Ureter (tissue), 1 donor: ENCODE results near the gene GRK5. TPM values are rescaled to one million over a fixed set of nuclear protein-coding genes. Genes with fewer than 3 reads are reported as not detected.
A peak's percentile ranks its signal among the peaks of the same experiment; 100 is the strongest.

Source experiments
- DNase-seq: peaks from one replicate; pipeline ENCODE4 v3.0.0-alpha.2; 2020; ENCODE audit warnings: low spot score
- total RNA-seq: library from RNA; stranded (reverse); gene quantifications from one replicate; pipeline ENCODE4 v1.2.4, GENCODE V29; 2023
- donor health status: DM: yes; HTN: yes; CAD: no.

Gene GRK5
- total RNA-seq, 1 donor from 2014 or later, result 16.7 TPM

- no peak for DNase-seq
These were observed 198.1 kb downstream of the GRK5 start for GRCh38 chr10:119405520-119405807.

- DNase-seq, result no peak
These were observed 198.8 kb downstream of the GRK5 start for GRCh38 chr10:119406137-119406536.

DNA sequence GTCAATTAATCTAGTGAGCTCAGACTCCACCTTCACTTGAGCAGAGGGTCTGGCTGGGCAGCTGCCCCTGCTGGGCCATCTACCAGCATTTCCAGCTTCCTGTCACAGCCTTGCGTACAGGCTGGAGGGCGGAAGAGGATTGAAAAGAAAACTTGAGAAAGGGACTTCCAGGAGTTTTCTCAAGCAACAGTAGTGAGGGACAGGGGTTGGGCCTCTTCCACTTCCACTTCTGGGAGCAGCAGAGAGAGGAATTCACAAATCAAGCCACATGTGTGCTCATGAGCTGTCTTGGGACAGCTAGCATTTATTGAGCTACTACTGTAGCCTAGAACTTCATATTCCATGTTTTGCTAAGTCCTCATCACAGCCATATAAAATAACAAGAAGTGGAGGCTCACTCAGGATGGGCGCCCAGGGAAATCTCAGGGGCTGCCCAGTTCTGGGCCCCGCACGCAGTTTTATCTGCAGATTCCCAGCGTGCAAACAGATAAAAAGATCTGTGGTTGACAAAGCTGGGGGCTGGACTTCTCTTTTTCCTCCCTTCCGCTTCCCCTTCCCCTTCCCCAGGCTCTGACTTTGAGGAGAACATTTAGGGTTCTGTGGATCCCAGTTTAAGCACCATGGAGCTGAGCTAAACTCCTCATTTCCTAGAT is 199.4 kb downstream of the GRK5 start:
- DNase-seq, result no peak

GRCh38 chr10:119407254-119407777 is 199.9 kb downstream of the GRK5 start:
- DNase-seq, result no peak

GRCh38 chr10:119408072-119408471 is 200.7 kb downstream of the GRK5 start:
- no peak for DNase-seq

DNA sequence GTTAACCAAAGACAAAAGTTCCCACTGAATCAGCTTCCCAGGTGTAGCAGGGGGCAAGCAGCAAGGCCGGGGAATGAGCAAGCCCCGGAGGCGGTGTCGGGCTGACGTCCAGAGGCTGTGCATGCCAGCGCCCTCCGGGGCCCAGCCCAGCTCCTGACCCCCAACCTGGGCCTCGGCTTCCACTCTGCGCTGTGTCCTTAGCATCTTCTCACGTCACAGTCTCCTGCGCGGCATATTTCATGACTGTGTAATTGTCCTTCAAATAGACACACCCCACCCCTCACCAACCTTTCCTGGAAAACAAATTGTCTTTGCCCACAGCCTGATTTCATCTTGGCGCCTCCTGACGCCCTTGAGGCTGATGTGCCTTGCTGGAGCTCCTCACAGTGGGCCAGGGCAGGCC is 201.6 kb downstream of the GRK5 start:
- no peak for DNase-seq

DNA sequence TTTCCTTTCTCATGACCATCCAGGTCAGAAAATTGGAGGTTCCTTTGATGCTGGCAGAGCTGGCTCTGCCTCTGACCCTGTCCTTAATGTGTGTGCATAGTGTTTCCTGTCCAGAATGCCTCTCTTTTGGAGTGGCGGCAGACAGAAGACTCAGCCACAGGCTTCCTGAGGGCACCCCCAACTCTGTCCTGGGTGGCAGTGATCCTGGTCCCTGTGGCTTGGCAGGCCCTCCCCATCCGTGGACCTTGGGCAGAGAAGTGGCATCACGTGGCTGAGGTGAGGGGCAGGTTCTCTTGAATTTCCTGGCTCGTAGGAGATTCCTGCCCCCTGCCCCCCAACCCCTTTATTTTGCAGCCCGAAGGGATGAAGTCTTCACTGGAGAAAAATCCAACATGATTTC is 202.0 kb downstream of the GRK5 start:
- DNase-seq, result no peak

GRCh38 chr10:119409906-119410305 is 202.5 kb downstream of the GRK5 start:
- DNase-seq, result no peak

DNA sequence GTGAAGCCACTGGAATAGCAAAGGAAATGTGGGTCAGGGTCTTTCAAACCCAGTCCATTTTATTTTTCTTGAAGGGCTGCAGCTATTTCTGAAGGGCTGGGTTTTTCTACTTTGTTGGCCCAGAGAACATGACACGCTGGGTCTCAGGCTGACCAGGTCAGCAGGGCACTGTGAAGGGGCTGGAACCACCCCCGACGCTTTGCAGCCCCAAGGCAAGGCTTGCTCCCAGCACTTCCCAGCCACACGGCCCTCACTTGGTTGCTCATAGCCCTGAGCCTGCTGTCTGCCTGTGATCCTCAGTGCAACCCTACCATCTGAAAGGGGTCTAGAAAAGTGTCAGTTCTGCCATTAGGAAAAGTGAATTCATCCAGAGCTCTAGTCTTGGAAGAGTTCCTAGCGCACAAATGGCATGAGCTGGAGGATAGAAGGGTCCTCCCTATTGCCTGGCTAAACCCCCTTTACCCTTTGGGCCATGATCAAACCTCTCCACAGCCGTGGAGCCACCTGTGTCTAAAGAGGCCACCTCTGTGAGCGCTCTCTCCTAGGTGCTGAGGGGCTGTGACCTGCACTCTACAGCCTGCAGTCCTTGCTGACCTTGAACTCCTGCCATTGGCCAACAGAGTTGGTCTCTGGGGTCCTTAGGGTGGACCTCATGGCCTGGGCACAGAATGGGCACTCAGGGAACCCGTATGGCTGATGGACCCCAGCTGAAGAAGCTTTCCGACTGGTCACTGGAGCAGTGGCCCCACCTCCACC is 203.2 kb downstream of the GRK5 start:
- DNase-seq, result no peak

DNA sequence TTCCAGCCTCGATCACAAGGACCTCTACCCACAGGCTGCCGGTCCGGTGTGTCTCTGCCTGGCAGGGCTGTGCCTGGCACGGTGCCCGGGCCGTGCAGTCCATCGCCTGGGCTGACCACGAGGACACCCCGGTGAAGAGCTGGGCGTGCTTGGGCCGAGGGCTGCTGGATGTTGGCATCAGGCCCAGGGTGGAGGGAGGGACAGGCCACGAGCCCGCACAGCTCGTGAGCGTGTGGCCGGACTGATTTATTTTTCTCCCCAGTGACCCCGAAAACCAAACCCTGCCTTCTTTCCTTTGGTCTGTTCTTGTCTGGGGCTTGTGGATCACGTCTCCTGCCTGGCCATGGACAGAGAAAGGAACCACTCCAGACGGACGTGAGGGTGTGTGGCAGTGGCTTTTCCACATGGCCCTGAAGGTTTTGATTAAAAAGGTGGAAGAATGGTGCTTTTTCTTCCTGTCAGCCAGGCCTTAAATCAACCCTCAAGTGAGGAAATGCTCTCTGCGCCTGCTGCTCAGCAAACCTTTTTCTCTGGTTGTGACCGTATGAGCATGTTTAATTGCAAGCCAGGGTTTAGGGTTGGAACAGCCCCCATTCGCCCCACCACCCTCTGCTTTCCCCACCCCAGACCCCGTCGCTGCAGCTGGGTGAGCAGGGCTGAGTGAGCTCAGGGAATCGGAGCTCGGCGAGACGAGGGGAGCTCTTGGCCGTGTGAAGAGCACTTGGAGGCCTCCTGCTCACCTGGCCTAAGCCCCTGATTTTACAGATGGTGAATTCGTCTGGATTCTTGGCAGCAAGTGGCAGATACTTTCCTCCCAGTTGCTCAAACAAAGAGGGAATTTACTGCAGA is 205.1 kb downstream of the GRK5 start:
- peak; percentile 81 for DNase-seq

- DNase-seq, result no peak
These were observed 205.7 kb downstream of the GRK5 start for GRCh38 chr10:119413093-119413453.

DNA sequence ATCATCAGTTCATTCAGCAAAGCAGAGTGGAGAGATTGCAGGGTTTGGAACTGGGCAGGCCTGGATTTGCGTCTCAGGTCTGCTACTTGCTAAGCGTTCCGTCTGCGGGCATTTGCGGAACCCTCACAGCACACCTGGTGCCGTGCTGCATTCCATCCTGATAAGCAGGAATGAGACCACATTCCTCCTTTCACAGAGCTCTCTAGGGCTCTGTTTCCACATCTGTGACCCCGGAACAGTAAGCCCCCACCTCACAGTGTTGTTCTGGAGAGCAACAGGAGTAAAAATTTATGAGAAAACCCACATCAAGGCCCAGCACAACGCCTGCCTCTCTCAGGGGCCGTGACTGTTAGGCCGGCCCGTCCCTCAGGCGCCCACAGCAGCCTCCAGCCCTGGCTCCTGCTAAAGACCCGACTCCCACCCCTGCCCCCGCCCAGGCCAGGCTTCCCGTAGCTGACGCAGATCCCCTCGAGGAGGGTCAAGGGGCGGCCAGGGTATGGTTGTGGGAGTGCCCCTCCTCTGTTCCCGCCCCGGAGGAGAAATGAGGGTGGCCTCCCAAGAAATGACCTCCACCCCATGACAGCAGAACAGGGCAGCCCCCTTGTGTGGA is 206.2 kb downstream of the GRK5 start:
- no peak for DNase-seq

- DNase-seq, result no peak
These were observed 206.8 kb downstream of the GRK5 start for GRCh38 chr10:119414081-119414611.

GRCh38 chr10:119415121-119415520 is 207.8 kb downstream of the GRK5 start:
- DNase-seq, result no peak

DNA sequence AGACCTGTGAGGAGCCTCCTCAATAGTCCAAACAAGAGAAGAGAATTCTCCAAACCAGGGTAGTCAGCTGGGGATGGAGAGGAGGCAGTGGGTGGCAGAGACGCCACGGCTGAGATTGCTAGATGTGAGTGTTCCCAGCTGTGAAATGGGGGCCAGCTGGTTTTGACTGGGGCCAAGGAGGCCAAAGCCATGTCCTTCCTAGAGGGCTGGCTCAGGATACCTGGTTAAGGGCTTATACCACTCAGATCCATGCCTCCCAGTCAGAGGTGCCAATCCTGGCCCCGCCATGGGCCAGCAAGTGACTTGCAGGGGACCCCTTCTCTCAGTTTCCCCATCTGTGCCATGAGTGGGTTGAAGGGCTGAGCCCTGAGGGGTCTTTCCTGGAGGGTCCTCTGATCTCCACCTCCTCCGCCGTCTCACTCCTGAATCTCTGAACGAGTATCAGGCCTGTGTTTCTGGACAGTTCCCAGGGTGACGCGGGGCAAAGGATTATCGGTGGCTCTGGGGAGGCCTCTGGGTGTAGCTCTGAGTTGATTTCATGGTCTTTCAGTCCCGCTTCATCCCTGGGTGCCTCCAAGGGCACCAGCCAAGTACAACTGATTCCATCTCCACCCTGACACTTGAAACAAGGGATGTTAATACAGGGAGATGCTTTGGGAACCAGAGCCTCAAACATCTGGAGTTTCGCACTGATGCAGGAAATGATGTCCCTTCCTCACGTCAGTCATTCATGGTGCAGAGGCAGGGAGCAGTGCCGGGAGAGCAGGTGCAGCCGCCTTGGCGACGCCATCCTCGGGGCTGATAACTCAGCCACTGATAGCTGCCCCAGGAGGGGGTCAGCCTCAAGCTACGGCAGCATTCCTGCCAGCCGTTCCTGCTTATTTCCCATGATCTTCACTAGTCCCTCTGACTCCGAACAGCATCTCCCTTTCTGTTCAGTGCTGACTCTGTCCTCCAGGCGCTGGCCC is 208.4 kb downstream of the GRK5 start:
- DNase-seq, result no peak

- DNase-seq, result peak; percentile 66
These were observed 209.5 kb downstream of the GRK5 start for GRCh38 chr10:119416855-119417254.

DNA sequence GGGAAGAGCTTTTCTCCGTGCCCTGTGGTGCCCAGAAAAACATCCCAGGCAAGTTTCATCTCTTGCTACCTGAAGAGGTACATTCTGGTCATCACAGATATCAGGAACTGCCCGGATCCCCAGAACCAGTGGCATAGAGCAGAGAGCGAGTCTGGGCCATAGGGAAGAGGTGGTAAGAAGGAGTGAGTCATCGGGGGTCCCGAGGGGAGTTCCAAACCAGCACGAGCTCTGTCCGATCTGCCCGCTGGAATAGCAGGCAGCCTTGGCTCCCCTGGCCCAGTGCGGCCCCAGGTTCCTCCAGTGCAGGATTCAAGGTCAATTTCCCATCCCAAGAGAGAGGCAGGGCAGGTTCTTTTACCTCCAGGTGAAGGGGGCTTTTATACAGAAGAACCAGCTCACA is 210.5 kb downstream of the GRK5 start:
- DNase-seq, result no peak

DNA sequence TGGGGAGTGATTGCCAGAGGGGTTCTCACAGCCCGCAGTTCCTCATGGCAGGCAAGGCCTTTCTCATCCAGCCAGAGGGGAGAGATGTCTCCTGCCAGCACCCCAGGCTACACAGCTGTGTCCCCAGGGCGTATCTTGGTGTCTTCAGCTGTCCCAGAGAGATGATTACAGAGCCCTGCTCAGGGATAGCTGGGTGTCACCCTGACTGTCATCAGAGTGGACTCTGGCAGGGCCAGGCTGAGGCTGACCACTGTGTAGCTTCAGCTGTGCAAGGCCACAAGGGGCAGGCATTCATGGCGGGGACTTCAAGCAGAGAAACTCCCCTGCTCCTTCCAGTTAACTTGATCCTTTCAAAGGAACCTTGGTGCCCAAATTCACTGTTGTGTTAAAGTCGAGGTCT is 211.0 kb downstream of the GRK5 start:
- DNase-seq, result no peak

DNA sequence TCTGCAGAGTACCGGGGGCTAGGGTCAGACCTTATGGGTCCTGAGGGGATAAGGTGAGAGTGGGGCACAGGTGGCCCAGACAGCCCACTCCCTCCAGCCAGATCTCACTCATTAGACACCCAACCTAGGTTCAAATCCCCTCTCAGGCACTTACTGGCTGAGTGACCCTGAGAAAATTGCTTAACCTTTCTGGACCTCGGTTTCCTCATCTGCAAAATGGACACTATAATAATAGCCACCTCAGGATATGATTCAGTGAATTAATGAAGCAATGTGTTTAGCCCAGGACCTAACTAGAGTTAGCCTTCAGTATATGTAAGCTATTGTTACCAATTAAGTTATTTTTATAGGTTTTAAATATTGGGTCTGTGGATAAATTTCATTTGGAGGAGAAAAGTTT is 212.6 kb downstream of the GRK5 start:
- no peak for DNase-seq

DNA sequence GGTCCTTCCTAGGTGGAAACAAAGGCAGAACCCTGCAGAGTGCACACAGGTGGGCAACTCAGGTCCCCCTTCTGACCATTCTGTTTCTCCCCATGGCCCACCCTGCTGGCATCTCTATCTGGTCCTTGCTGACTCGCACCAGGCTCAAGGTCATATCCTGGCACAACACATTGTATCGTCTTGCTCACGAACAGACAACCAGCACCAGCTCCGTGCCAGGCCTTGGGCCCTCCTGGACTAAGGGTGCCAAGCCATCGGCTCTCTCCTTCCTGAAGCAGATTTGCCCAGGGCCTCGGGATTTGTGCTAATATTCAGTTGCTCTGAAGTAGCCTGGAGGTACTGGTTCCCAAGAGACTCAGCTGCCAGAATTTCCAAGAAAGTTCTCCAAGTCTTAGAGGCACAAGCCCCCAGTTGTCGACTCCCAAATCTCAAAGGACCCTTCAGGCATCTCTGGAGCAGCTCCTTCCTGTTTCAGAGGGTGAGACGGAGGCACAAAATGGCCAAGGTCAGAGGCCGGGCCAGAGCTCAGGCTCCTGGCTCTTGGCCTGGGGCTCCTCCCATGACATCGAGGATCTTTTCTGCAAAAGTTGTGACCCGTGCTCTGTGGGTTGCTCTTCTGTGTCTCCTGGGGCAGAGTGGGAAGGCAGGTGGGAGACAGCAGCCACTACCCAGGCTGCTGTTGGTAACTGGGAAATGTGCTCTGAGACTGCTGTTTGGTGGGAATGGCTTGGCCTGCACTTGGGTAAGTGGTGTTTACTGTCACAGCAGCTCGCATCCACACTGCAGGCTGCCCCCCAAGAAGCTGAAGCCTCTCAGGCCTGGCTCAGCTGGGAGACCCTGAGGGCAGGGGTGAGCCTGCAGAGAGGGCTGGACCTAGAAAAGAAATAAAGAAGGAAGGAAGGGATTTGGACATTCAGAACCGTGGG is 213.8 kb downstream of the GRK5 start:
- no peak for DNase-seq
